ENCODE data around the gene AK9. TPM values are rescaled to one million over a fixed set of nuclear protein-coding genes. Genes with fewer than 3 reads are reported as not detected.

The AK9 gene
- total RNA-seq, 1 experiment from 2014 or later, result 2.3 TPM

DNA sequence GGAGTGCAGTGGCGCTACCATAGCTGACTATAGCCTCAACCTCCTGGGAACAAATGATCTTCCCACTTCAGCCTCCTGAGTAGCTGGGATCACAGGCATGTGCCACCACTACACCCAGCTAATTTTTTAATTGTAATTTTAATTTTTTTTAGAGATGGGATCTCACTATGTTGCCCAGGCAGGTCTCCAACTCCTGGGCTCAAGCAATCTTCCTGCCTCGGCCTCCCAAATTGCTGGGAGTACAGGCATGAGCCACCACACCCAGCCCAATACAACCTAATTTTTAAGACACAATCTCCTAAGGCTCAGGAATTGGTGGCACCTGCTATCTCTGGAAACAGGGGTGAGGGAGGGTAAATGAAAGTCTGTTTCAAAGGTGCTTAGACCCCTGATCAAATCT lies 213.8 kb downstream of the AK9 start:
- CTCF ChIA-PET, result interaction anchor here (0.6 kb wide), 1 partner anchor 17 kb away, joined by 5 read pairs; no protein-coding TSS in a partner anchor
- in situ Hi-C loops (cut with HindIII; ENCODE audit: low pct_unique_long_range_greater_than_20kb, low sequenced_read_pairs), result no loop called here

DNA sequence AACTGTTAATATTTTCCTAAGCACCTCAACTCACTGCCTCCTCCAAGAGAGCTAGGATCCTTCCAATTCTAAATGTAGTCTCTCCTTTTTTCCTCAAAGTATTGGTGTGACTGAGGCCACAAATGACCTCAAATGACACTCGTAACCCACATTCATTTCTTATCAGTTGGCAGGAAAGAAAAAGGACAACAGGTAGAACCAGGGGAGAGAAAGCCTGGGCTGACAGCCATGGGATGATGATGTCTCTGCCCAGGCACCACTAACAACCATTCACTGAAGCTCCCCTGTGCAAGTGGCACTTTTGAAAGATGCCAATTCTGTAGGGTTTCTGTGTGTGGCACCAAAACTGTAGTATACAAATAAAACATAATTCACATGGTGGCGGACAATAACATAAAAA lies 215.4 kb downstream of the AK9 start:
- Histone ChIP-seq H3K36me3 (ENCODE audit: control insufficient read depth, insufficient read depth, low read length) (peaks cover 42% of the 10 kb centered on the region), H3K4me3 (ENCODE audit: low read depth in 2 of 2, low read length in 2 of 2) (no peak overlapping the region), H3K27me3 (ENCODE audit: control insufficient read depth, insufficient read depth, low read length) (no peaks in the 10 kb centered on the region), H3K4me1 (ENCODE audit: control insufficient read depth, insufficient read depth, low read length) (peaks cover 30% of the 10 kb centered on the region), H3K27ac (ENCODE audit: low read length) (no peak overlapping the region), H3K9me3 (ENCODE audit: control insufficient read depth, insufficient read depth, low read depth, low read length) (no peaks in the 10 kb centered on the region)
- in situ Hi-C loops (cut with HindIII; ENCODE audit: low pct_unique_long_range_greater_than_20kb, low sequenced_read_pairs) (no loop called here), intact Hi-C loops (cut with micrococcal nuclease; ENCODE audit: unreplicated experiment) (no loop called here)
- no peak for ATAC-seq
- BruUV-seq (replicated peaks), result no TSS peak
- DNase-seq (ENCODE audit: low read depth, low spot score), result no peak
- CTCF ChIA-PET, result interaction anchor here (0.6 kb wide), 1 partner anchor 286 kb away, joined by 5 read pairs; no protein-coding TSS in a partner anchor
- TF ChIP-seq TCF7L2 (IDR thresholded peaks at IDR 0.05; ENCODE audit: low read depth, low read length), result no peak
- no peak for TF ChIP-seq SIN3A (IDR thresholded peaks at IDR 0.05; ENCODE audit: borderline replicate concordance, insufficient read depth, low read depth, low read length)
- TF ChIP-seq, protein P1, sequence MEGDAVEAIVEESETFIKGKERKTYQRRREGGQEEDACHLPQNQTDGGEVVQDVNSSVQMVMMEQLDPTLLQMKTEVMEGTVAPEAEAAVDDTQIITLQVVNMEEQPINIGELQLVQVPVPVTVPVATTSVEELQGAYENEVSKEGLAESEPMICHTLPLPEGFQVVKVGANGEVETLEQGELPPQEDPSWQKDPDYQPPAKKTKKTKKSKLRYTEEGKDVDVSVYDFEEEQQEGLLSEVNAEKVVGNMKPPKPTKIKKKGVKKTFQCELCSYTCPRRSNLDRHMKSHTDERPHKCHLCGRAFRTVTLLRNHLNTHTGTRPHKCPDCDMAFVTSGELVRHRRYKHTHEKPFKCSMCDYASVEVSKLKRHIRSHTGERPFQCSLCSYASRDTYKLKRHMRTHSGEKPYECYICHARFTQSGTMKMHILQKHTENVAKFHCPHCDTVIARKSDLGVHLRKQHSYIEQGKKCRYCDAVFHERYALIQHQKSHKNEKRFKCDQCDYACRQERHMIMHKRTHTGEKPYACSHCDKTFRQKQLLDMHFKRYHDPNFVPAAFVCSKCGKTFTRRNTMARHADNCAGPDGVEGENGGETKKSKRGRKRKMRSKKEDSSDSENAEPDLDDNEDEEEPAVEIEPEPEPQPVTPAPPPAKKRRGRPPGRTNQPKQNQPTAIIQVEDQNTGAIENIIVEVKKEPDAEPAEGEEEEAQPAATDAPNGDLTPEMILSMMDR (IDR thresholded peaks at IDR 0.05), result no peak
- no peak for TF ChIP-seq POLR2AphosphoS5 (IDR thresholded peaks at IDR 0.05; ENCODE audit: low read depth, low read length)
- TF ChIP-seq, protein P2, sequence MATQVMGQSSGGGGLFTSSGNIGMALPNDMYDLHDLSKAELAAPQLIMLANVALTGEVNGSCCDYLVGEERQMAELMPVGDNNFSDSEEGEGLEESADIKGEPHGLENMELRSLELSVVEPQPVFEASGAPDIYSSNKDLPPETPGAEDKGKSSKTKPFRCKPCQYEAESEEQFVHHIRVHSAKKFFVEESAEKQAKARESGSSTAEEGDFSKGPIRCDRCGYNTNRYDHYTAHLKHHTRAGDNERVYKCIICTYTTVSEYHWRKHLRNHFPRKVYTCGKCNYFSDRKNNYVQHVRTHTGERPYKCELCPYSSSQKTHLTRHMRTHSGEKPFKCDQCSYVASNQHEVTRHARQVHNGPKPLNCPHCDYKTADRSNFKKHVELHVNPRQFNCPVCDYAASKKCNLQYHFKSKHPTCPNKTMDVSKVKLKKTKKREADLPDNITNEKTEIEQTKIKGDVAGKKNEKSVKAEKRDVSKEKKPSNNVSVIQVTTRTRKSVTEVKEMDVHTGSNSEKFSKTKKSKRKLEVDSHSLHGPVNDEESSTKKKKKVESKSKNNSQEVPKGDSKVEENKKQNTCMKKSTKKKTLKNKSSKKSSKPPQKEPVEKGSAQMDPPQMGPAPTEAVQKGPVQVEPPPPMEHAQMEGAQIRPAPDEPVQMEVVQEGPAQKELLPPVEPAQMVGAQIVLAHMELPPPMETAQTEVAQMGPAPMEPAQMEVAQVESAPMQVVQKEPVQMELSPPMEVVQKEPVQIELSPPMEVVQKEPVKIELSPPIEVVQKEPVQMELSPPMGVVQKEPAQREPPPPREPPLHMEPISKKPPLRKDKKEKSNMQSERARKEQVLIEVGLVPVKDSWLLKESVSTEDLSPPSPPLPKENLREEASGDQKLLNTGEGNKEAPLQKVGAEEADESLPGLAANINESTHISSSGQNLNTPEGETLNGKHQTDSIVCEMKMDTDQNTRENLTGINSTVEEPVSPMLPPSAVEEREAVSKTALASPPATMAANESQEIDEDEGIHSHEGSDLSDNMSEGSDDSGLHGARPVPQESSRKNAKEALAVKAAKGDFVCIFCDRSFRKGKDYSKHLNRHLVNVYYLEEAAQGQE (IDR thresholded peaks at IDR 0.05; ENCODE audit: insufficient read depth in 1 of 2, low read depth in 2 of 2, low read length in 1 of 2), result no peak
- POLR2A ChIA-PET, result no interaction called here

More for the DNA sequence above, 213.8 kb downstream of the AK9 start:
- DNase-seq (ENCODE audit: low read depth, low spot score) (no peak), ATAC-seq (no peak)
- TF ChIP-seq SIN3A (IDR thresholded peaks at IDR 0.05; ENCODE audit: borderline replicate concordance, insufficient read depth, low read depth, low read length) (no peak), POLR2AphosphoS5 (IDR thresholded peaks at IDR 0.05; ENCODE audit: low read depth, low read length) (no peak), TCF7L2 (IDR thresholded peaks at IDR 0.05; ENCODE audit: low read depth, low read length) (no peak)
- TF ChIP-seq, protein P1 (IDR thresholded peaks at IDR 0.05), result no peak
- TF ChIP-seq, protein P2 (IDR thresholded peaks at IDR 0.05; ENCODE audit: insufficient read depth in 1 of 2, low read depth in 2 of 2, low read length in 1 of 2), result no peak
- Histone ChIP-seq H3K36me3 (ENCODE audit: control insufficient read depth, insufficient read depth, low read length) (peaks cover 36% of the 10 kb centered on the region), H3K27ac (ENCODE audit: low read length) (no peak overlapping the region), H3K4me3 (ENCODE audit: low read depth in 2 of 2, low read length in 2 of 2) (no peak overlapping the region), H3K4me1 (ENCODE audit: control insufficient read depth, insufficient read depth, low read length) (peaks cover 44% of the 10 kb centered on the region), H3K9me3 (ENCODE audit: control insufficient read depth, insufficient read depth, low read depth, low read length) (no peaks in the 10 kb centered on the region), H3K27me3 (ENCODE audit: control insufficient read depth, insufficient read depth, low read length) (no peaks in the 10 kb centered on the region)
- POLR2A ChIA-PET, result no interaction called here
- intact Hi-C loops (cut with micrococcal nuclease; ENCODE audit: unreplicated experiment), result no loop called here
- no TSS peak for BruUV-seq (replicated peaks)
